ENCODE measurements around the gene SMU1. TPM values are rescaled to one million over a fixed set of nuclear protein-coding genes. Genes with fewer than 3 reads are reported as not detected.

Gene SMU1
- total RNA-seq, 1 experiment from 2014 or later = 23.2 TPM

DNA sequence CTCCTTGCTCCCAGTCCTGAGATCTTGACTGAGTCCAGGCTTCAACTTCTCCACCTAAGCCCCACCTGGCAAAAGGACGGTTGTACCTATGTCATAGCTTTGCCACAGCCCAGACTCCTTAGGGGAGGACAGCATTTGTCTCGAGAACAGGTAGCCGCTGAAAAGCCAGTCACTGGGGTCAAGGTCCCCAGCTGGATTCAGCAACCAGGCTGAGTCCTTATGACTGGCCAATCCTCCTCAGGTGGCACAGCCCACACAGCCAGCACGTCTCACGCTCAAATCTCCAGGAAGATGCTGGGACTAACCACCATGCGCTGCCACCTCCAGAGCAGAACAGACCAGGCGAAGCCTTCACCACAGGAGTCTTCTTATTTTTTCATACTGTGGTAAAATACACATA is 27.9 kb upstream of the SMU1 start:
- no peaks in the 10 kb centered on the region; the same call in 1 of the 2 replicates for H3K27me3 Mint-ChIP-seq (ENCODE audit: low read depth)
- no peak for TF ChIP-seq MAX (CRISPR knock-in tag; IDR thresholded peaks at IDR 0.05)
- H3K4me1 Mint-ChIP-seq = peaks cover 11% of the 10 kb centered on the region
- ChIA-PET POLR2A (no interaction called here), CTCF (no interaction called here)
- peak overlapping the region; percentile 32; the same call in 1 of the 2 replicates for H3K27ac Mint-ChIP-seq
- ATAC-seq (no peak), DNase-seq (ENCODE audit: low spot score) (no peak)
- no peaks in the 10 kb centered on the region for H3K36me3 Mint-ChIP-seq
- H3K9me3 Mint-ChIP-seq = no peaks in the 10 kb centered on the region
- no peak overlapping the region for H3K4me3 Mint-ChIP-seq

GRCh38 chr9:33103501-33104281 is 27.2 kb upstream of the SMU1 start:
- POLR2A ChIA-PET = no interaction called here
- CTCF ChIA-PET = no interaction called here
- no peak for TF ChIP-seq RELA (CRISPR knock-in tag; IDR thresholded peaks at IDR 0.05; ENCODE audit: borderline replicate concordance)
- TF ChIP-seq CBFB (CRISPR knock-in tag; IDR thresholded peaks at IDR 0.05; ENCODE audit: low read depth) = no peak
- TF ChIP-seq PREB (CRISPR knock-in tag; IDR thresholded peaks at IDR 0.05; ENCODE audit: borderline replicate concordance) = no peak
- no peak for TF ChIP-seq MLX (CRISPR knock-in tag; IDR thresholded peaks at IDR 0.05)
- TF ChIP-seq ATF3 (CRISPR knock-in tag; conservative IDR thresholded peaks at IDR 0.05) = no peak
- TF ChIP-seq TCF7 (CRISPR knock-in tag; IDR thresholded peaks at IDR 0.05; ENCODE audit: low read depth) = no peak
- TF ChIP-seq AFF4 (CRISPR knock-in tag; IDR thresholded peaks at IDR 0.05; ENCODE audit: borderline replicate concordance) = no peak
- no peak for TF ChIP-seq NR2C2 (CRISPR knock-in tag; IDR thresholded peaks at IDR 0.05)
- TF ChIP-seq NFE2L1 (CRISPR knock-in tag; IDR thresholded peaks at IDR 0.05) = no peak
- TF ChIP-seq, protein P1, sequence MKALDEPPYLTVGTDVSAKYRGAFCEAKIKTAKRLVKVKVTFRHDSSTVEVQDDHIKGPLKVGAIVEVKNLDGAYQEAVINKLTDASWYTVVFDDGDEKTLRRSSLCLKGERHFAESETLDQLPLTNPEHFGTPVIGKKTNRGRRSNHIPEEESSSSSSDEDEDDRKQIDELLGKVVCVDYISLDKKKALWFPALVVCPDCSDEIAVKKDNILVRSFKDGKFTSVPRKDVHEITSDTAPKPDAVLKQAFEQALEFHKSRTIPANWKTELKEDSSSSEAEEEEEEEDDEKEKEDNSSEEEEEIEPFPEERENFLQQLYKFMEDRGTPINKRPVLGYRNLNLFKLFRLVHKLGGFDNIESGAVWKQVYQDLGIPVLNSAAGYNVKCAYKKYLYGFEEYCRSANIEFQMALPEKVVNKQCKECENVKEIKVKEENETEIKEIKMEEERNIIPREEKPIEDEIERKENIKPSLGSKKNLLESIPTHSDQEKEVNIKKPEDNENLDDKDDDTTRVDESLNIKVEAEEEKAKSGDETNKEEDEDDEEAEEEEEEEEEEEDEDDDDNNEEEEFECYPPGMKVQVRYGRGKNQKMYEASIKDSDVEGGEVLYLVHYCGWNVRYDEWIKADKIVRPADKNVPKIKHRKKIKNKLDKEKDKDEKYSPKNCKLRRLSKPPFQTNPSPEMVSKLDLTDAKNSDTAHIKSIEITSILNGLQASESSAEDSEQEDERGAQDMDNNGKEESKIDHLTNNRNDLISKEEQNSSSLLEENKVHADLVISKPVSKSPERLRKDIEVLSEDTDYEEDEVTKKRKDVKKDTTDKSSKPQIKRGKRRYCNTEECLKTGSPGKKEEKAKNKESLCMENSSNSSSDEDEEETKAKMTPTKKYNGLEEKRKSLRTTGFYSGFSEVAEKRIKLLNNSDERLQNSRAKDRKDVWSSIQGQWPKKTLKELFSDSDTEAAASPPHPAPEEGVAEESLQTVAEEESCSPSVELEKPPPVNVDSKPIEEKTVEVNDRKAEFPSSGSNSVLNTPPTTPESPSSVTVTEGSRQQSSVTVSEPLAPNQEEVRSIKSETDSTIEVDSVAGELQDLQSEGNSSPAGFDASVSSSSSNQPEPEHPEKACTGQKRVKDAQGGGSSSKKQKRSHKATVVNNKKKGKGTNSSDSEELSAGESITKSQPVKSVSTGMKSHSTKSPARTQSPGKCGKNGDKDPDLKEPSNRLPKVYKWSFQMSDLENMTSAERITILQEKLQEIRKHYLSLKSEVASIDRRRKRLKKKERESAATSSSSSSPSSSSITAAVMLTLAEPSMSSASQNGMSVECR (CRISPR knock-in tag; IDR thresholded peaks at IDR 0.05; ENCODE audit: borderline replicate concordance) = no peak
- TF ChIP-seq ELF4 (CRISPR knock-in tag; IDR thresholded peaks at IDR 0.05; ENCODE audit: low read depth) = no peak
- TF ChIP-seq, protein P2, sequence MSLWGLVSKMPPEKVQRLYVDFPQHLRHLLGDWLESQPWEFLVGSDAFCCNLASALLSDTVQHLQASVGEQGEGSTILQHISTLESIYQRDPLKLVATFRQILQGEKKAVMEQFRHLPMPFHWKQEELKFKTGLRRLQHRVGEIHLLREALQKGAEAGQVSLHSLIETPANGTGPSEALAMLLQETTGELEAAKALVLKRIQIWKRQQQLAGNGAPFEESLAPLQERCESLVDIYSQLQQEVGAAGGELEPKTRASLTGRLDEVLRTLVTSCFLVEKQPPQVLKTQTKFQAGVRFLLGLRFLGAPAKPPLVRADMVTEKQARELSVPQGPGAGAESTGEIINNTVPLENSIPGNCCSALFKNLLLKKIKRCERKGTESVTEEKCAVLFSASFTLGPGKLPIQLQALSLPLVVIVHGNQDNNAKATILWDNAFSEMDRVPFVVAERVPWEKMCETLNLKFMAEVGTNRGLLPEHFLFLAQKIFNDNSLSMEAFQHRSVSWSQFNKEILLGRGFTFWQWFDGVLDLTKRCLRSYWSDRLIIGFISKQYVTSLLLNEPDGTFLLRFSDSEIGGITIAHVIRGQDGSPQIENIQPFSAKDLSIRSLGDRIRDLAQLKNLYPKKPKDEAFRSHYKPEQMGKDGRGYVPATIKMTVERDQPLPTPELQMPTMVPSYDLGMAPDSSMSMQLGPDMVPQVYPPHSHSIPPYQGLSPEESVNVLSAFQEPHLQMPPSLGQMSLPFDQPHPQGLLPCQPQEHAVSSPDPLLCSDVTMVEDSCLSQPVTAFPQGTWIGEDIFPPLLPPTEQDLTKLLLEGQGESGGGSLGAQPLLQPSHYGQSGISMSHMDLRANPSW (CRISPR knock-in tag; conservative IDR thresholded peaks at IDR 0.05; ENCODE audit: low read depth) = no peak
- TF ChIP-seq GTF2I (CRISPR knock-in tag; conservative IDR thresholded peaks at IDR 0.05) = no peak
- TF ChIP-seq CTCF (IDR thresholded peaks at IDR 0.05) = no peak
- Mint-ChIP-seq H3K27me3 (ENCODE audit: low read depth) (no peaks in the 10 kb centered on the region; the same call in 1 of the 2 replicates), H3K27ac (peak overlapping the region; percentile 2; the same call in 1 of the 2 replicates), H3K4me1 (peaks cover 11% of the 10 kb centered on the region), H3K9me3 (no peaks in the 10 kb centered on the region), H3K36me3 (no peaks in the 10 kb centered on the region), H3K4me3 (no peak overlapping the region)
- DNase-seq (ENCODE audit: low spot score) (no peak), ATAC-seq (no peak)

All from WTC11 (cell line).